Measurements from ENCODE around the gene ARRDC5.

ARRDC5 gene

GRCh38 chr19:4914736-4915501, 12.2 kb upstream of the ARRDC5 start (continued):
- no peak for TF ChIP-seq ZNF580 (tag by site-specific recombination; IDR thresholded peaks at IDR 0.05)
- no peak for TF ChIP-seq ZNF518A (tag by site-specific recombination; conservative IDR thresholded peaks at IDR 0.05; ENCODE audit: low read depth)
- TF ChIP-seq ZNF707 (tag by site-specific recombination; IDR thresholded peaks at IDR 0.05), result no peak
- TF ChIP-seq ZNF416 (tag by site-specific recombination; IDR thresholded peaks at IDR 0.05), result no peak
- TF ChIP-seq ZNF23 (tag by site-specific recombination; IDR thresholded peaks at IDR 0.05; ENCODE audit: borderline replicate concordance), result no peak
- peak; percentile 33; the same call in 1 of the 2 replicates for TF ChIP-seq ZNF449 (tag by site-specific recombination; IDR thresholded peaks at IDR 0.05)
- no peak for TF ChIP-seq ZNF175 (tag by site-specific recombination; IDR thresholded peaks at IDR 0.05)
- no peak for TF ChIP-seq ZSCAN30 (tag by site-specific recombination; IDR thresholded peaks at IDR 0.05)
- TF ChIP-seq FEZF1 (tag by site-specific recombination; IDR thresholded peaks at IDR 0.05), result no peak
- TF ChIP-seq ZNF596 (tag by site-specific recombination; IDR thresholded peaks at IDR 0.05), result no peak
- TF ChIP-seq ZNF600 (tag by site-specific recombination; IDR thresholded peaks at IDR 0.05), result peak; percentile 99
- TF ChIP-seq ZNF341 (tag by site-specific recombination; IDR thresholded peaks at IDR 0.05; ENCODE audit: low read depth), result peak; percentile 28; the same call in 1 of the 2 replicates
- no peak for TF ChIP-seq SETDB1 (IDR thresholded peaks at IDR 0.05; ENCODE audit: insufficient read length, low read length)
- TF ChIP-seq HOXC10 (CRISPR knock-in tag; IDR thresholded peaks at IDR 0.05), result no peak
- no peak for TF ChIP-seq ZBTB21 (tag by site-specific recombination; IDR thresholded peaks at IDR 0.05)
- TF ChIP-seq ZNF16 (tag by site-specific recombination; IDR thresholded peaks at IDR 0.05; ENCODE audit: low read depth), result no peak
- TF ChIP-seq PATZ1 (tag by site-specific recombination; IDR thresholded peaks at IDR 0.05), result peak; percentile 87
- no peak for TF ChIP-seq ZNF112 (tag by site-specific recombination; IDR thresholded peaks at IDR 0.05)
- peak; percentile 88 for TF ChIP-seq HIC1 (tag by site-specific recombination; IDR thresholded peaks at IDR 0.05)
- TF ChIP-seq GLI4 (tag by site-specific recombination; IDR thresholded peaks at IDR 0.05), result no peak
- no peak for TF ChIP-seq ZNF747 (tag by site-specific recombination; IDR thresholded peaks at IDR 0.05)
- TF ChIP-seq ZNF19 (tag by site-specific recombination; IDR thresholded peaks at IDR 0.05; ENCODE audit: low read depth), result no peak
- TF ChIP-seq HOXD13 (CRISPR knock-in tag; IDR thresholded peaks at IDR 0.05; ENCODE audit: borderline replicate concordance), result peak; percentile 48; the same call in 1 of the 2 replicates
- TF ChIP-seq ZNF664 (tag by site-specific recombination; IDR thresholded peaks at IDR 0.05), result no peak
- no peak for TF ChIP-seq ZNF354C (tag by site-specific recombination; IDR thresholded peaks at IDR 0.05; ENCODE audit: borderline replicate concordance, low read depth)
- TF ChIP-seq ZFP37 (tag by site-specific recombination; IDR thresholded peaks at IDR 0.05), result no peak
- TF ChIP-seq ZNF280C (tag by site-specific recombination; IDR thresholded peaks at IDR 0.05), result no peak

Data from HEK293 (cell line).